GM13976 (cell line): ENCODE measurements around the gene GUCA2B.

Source experiments
- DNase-seq: peaks from one replicate; pipeline ENCODE4 v3.0.0; 2012; ENCODE audit warnings: low spot score
- in situ Hi-C: fragments of 300-500 bp; cut with MboI; formaldehyde crosslinking; loops from one replicate; pipeline ENCODE4 v1.12.0; 2022; ENCODE audit warnings: low sequenced_read_pairs, mixed read lengths, inconsistent platforms; ENCODE audit not compliant: unreplicated experiment
- TF ChIP-seq, protein P1 (sequence below): IDR thresholded peaks from 2 replicates; pipeline ENCODE4 v1.5.1; 2012; ENCODE audit warnings: borderline replicate concordance, mild to moderate bottlenecking; ENCODE audit not compliant: insufficient read depth; ENCODE audit errors: extremely low read depth, missing control alignments, control extremely low read depth

Gene GUCA2B

DNA sequence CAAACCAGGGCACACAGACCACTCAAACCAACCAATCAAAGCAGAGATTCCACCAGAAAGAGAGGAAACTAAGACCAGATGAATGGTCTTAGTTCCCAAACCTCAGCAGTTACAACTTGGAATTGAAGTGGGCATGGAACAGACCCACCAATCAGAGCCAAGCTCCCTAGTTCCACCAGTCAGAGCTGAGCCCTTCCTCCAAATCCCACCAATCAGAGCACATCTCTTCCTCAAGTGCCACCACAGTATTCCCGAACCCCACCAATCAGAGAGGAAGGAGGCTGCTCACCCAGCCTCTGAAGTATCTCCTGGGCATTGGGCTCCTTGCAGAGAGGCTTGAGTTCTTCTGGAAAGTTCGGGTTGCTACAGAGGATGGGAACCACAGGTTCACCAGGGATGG, 9.9 kb downstream of the GUCA2B start:
- in situ Hi-C loops: no loop called here
- no peak for DNase-seq

DNA sequence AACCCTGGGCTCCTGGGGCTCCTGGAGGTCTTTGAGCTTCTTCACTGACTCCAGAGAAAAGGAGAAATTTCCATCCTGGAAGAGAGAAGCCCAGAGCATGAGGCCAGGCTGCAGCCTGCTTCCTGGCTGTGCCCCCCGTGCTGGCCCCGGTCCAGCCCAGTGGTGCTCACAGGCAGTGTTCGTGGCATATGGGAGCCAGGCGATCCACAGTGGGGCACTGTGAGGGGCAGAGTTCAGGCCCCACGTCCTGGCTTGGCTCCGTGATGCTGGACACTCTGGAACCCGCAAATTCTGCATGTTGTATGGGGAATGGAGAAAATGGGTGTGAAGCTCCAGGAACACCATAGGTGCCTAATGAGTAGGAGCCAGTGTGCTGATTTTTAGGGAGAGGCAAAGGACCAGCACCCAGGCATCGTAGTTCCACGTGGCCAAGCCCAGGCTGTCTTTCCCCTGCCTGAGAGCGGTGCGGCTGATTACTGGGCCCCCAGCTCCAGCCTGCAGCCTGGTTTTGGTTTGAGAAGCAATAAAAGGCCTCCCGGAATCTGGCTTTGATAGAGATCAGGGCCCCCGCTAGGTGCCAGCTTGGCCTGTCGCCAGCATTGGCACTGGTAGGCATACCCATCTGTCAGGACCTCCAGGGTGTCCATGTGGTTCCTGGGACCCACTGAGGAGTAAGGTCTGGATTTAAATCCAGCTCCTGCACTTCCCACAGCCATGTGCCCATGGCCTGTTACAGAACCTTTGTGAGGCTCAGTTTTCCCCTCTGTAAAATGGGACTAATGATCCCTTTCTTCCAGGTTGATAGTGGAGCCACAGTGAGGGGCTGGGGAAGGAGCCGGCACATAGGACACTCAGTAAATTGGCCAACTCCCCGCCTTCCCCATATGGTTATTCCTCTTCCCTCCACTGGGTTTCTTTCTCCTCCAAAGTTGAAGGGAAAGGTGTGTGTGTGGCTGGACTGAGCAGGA, 10.6 kb downstream of the GUCA2B start:
- in situ Hi-C loops: no loop called here
- TF ChIP-seq, protein P1, sequence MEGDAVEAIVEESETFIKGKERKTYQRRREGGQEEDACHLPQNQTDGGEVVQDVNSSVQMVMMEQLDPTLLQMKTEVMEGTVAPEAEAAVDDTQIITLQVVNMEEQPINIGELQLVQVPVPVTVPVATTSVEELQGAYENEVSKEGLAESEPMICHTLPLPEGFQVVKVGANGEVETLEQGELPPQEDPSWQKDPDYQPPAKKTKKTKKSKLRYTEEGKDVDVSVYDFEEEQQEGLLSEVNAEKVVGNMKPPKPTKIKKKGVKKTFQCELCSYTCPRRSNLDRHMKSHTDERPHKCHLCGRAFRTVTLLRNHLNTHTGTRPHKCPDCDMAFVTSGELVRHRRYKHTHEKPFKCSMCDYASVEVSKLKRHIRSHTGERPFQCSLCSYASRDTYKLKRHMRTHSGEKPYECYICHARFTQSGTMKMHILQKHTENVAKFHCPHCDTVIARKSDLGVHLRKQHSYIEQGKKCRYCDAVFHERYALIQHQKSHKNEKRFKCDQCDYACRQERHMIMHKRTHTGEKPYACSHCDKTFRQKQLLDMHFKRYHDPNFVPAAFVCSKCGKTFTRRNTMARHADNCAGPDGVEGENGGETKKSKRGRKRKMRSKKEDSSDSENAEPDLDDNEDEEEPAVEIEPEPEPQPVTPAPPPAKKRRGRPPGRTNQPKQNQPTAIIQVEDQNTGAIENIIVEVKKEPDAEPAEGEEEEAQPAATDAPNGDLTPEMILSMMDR: no peak
- no peak for DNase-seq

More for the DNA sequence above, 9.9 kb downstream of the GUCA2B start:
- TF ChIP-seq, protein P1: no peak

DNA sequence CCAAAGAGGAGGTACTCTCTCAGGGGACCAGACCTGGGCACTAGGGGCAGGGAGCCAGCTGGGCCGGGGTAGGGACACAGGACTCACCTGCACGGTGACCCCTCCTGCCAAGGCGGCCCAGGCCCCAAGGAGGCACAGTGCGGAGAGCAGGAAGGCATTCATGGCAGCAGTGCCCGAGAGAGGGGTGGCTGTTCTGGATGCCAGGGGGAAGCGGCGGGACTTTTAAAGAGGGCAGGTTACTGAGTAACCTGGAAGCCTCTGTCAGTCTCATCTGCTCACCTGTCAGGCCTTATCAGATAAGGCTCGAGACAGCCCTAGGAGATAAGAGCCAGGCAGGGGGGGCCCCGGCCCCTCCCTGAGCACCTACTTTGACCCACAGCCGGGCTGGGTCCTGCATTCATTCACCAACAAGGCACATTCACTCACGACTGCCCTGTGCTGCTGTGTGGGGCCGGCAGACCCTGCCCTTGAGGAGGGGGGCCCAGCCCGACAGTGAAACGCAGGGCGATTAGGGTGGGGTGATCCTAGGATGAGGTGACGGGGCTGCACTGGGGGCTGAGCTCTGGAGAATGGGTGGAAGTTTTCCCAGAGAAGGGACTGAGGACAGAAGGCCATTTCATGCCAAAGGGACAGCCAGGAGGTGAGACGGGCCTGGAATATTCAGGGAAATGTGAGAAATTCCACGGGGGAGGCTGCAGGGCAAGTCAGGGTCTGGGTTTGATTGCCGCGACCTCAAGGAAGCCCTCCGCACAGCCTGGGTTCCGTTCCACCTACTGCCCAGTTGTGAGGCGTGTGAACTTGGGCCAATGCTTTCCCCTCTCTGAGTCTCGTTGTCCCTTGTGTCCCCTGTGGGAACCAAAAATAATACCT, 11.6 kb downstream of the GUCA2B start, which contains the start of gene GUCA2A:
Gene GUCA2A (minus strand): TSS at position 195 of the 870 bp plus-strand sequence. CDS start 33 bp downstream, at position 162.
- in situ Hi-C loops: no loop called here
- DNase-seq: no peak
- TF ChIP-seq, protein P1: no peak

DNA sequence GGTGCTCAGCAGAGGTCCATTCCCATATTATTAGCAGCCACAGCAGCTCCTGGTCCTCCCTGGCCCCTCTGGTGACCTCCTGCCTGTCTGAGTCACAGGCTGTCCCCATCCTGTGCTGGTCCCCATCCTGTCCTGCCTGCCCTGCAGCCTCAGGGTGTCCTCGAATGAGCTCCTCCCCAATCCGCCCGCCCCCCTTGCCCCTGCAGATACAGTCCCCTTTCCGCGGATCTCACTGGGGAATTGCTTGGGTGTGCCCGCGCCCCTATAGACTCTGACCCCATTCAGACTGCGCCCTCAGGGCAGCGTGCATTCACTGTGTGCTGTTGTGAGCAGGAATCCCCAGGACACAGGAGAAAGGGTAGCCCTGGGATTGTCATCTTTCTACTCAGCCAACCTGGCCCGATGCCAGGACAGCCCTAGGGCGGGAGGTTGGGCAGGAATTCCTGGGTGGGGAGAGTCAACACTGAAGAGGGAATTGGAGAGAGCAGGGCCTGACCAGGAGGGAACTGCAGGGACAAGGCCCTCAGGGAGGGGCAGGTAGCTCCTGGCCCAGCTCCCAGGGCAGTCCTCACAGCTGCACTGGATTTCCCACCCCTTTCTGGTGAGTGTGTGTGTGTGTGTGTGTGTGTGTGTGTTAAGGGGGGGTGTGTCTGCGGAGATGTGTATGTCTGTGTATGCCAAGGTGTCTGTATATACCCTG, 12.5 kb downstream of the GUCA2B start:
- TF ChIP-seq, protein P1: no peak
- DNase-seq: no peak
- in situ Hi-C loops: no loop called here

DNA sequence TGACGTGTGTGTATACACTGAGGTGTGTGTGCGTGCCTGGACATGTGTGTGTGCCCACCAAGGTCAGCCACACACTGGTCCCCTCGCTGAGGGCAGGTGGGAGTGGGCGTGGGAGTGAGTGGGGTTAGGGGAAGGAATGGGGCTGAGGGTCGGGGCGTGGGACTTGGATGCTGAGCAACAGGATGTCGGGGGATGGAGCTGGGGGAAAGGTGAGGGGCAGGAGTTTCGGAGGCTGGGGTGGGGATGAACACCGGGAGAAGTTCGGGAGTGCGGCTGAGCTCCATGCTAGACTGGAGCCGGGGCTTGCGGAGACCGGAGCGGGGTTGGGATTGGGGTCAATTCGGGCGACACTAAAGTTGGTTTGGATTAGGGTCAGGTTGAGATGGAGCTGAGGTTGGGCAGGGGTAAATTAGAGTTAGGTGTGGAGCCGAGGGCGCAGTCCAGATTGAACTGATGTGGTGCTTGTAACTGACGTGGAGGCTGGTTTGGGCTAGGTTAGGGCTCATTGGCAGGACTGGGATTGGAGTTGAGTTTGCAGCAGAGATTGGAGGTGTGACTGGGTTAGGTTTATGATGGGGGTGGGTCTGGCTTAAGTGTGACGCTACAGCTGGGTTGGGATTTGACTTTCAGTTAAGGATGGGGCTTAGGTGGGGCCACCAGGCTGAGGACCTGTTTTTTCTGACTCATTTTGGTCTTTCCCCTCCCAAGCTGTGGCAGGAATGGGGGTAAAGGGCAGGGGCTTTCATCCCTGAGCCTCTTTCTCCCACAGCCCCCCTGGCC, 14.6 kb downstream of the GUCA2B start:
- DNase-seq: no peak
- TF ChIP-seq, protein P1: no peak
- in situ Hi-C loops: no loop called here

DNA sequence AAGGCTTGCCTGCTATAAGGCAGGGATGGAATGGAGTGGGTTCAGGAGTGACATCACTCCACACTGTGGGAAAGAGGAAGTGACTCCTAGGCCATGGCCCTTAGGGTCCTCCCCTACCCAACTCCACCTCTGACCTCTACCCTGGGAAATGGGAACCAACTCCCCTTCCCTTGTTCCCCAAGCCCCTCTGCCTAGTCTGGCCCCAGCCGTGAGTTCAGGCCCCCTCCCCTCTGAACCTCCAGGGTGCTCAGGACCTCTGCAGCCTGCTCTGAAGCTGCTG, 15.1 kb downstream of the GUCA2B start:
- DNase-seq: no peak
- in situ Hi-C loops: no loop called here
- TF ChIP-seq, protein P1: no peak
